DOHH2 (cell line): ENCODE measurements around the gene PRKN.

Experiments used
- CTCF ChIP-seq: fragments of 200-600 bp; sonication (generic); IDR thresholded peaks from one replicate; pipeline ENCODE4 v1.5.1; 2014; ENCODE audit warnings: antibody characterized with exemption, mild to moderate bottlenecking, low read depth, low read length; ENCODE audit not compliant: poor library complexity, severe bottlenecking
- EZH2phosphoT487 ChIP-seq: fragments of 200-600 bp; sonication (generic); IDR thresholded peaks from 2 replicates; pipeline ENCODE4 v1.6.1; 2017; ENCODE audit warnings: borderline replicate concordance, mild to moderate bottlenecking, antibody characterized with exemption, low read length, moderate library complexity, mixed read lengths

DNA sequence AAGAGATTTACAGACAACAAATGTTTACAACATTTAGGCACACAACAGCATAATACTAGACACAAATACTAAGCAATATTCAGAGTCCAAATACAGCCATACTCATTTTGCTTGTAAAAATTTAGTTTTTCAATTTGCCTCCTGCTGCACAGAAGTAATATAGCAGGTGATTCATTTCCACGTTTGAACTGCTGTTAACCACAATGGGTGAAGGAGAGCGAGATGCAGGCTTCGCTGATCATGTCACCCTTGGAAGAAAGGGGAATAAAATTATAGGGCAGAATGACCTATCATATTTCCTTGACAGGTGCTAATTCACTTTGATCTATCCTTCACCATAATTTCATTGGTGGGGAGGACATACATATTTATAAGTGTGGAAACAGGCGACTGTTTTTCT is 809.9 kb downstream of the PRKN start:
- TF ChIP-seq CTCF (no peak), EZH2phosphoT487 (no peak)
